ENCODE data around the gene TMEM125. TPM values are rescaled to one million over a fixed set of nuclear protein-coding genes. Genes with fewer than 3 reads are reported as not detected.

TMEM125 gene
- total RNA-seq, 1 donor from 2014 or later: 9.5 TPM

- no peaks in the 10 kb centered on the region for H3K27me3 ChIP-seq (ENCODE audit: control insufficient read depth, insufficient read depth, low read length)
- DNase-seq (ENCODE audit: low read depth) (no peak), FAIRE-seq (no peak)
- H3K36me3 ChIP-seq (ENCODE audit: control insufficient read depth, insufficient read depth, low read length): no peaks in the 10 kb centered on the region
- H3K4me3 ChIP-seq (ENCODE audit: low read depth, low read length): no peak overlapping the region
- TF ChIP-seq CTCF (IDR thresholded peaks at IDR 0.05; ENCODE audit: insufficient read depth, low read length, severe bottlenecking): no peak
Measured at GRCh38 chr1:43276673-43277072, 6.9 kb downstream of the TMEM125 start.

- Histone ChIP-seq H3K36me3 (ENCODE audit: control insufficient read depth, insufficient read depth, low read length) (no peaks in the 10 kb centered on the region), H3K4me3 (ENCODE audit: low read depth, low read length) (no peak overlapping the region), H3K27me3 (ENCODE audit: control insufficient read depth, insufficient read depth, low read length) (no peaks in the 10 kb centered on the region)
- TF ChIP-seq CTCF (IDR thresholded peaks at IDR 0.05; ENCODE audit: insufficient read depth, low read length, severe bottlenecking): no peak
- DNase-seq (ENCODE audit: low read depth) (no peak), FAIRE-seq (no peak)
Measured at GRCh38 chr1:43277116-43277876, 7.5 kb downstream of the TMEM125 start.

GRCh38 chr1:43279161-43279560, 9.4 kb downstream of the TMEM125 start:
- FAIRE-seq: no peak
- DNase-seq (ENCODE audit: low read depth): no peak
- H3K27me3 ChIP-seq (ENCODE audit: control insufficient read depth, insufficient read depth, low read length): no peaks in the 10 kb centered on the region
- TF ChIP-seq CTCF (IDR thresholded peaks at IDR 0.05; ENCODE audit: insufficient read depth, low read length, severe bottlenecking): no peak
- H3K36me3 ChIP-seq (ENCODE audit: control insufficient read depth, insufficient read depth, low read length): peaks cover 2% of the 10 kb centered on the region
- H3K4me3 ChIP-seq (ENCODE audit: low read depth, low read length): no peak overlapping the region

- H3K27me3 ChIP-seq (ENCODE audit: control insufficient read depth, insufficient read depth, low read length): no peaks in the 10 kb centered on the region
- H3K4me3 ChIP-seq (ENCODE audit: low read depth, low read length): no peak overlapping the region
- TF ChIP-seq CTCF (IDR thresholded peaks at IDR 0.05; ENCODE audit: insufficient read depth, low read length, severe bottlenecking): no peak
- DNase-seq (ENCODE audit: low read depth) (no peak), FAIRE-seq (no peak)
- H3K36me3 ChIP-seq (ENCODE audit: control insufficient read depth, insufficient read depth, low read length): peaks cover 2% of the 10 kb centered on the region
Measured at GRCh38 chr1:43279666-43280065, 9.9 kb downstream of the TMEM125 start.

GRCh38 chr1:43280692-43281091, 10.9 kb downstream of the TMEM125 start:
- no peaks in the 10 kb centered on the region for H3K27me3 ChIP-seq (ENCODE audit: control insufficient read depth, insufficient read depth, low read length)
- TF ChIP-seq CTCF (IDR thresholded peaks at IDR 0.05; ENCODE audit: insufficient read depth, low read length, severe bottlenecking): no peak
- DNase-seq (ENCODE audit: low read depth) (no peak), FAIRE-seq (no peak)
- no peak overlapping the region for H3K4me3 ChIP-seq (ENCODE audit: low read depth, low read length)
- peaks cover 2% of the 10 kb centered on the region for H3K36me3 ChIP-seq (ENCODE audit: control insufficient read depth, insufficient read depth, low read length)
